ENCODE measurements around the gene PDE8A.

DNA sequence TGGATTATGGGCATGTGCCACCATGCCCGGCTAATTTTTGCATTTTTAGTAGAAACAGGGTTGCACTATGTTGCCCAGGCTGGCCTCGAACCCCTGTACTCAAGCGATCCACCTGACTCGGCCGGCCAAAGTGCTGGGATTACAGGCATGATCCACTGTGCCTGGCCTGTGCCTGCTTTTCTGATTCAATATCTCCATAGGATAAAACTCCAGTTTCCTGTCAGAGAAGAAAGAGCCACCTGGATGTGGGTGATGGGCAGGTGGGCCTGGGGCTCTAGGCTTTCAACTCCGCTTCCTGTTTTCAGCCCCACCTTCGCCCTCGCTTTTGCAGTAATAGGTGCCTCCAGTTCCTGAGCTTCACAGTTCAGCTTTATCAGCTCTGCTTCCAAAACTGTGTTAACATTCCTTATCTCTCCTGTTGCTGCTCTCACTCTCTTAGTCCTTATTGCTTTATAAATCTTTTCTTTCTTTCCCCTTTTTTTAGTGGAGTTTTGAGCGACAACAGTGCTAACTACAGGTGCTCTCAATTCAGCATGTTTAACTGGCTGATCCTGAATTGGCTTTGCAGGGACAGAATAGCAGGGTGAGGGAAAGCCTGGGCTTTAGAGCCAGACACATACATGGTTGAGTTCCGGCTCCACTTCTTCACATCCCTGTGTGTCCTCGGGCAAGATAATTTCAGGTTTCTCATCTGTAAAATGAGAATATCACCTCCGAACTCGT, 21.1 kb upstream of the PDE8A start:
- TF ChIP-seq, protein P1, sequence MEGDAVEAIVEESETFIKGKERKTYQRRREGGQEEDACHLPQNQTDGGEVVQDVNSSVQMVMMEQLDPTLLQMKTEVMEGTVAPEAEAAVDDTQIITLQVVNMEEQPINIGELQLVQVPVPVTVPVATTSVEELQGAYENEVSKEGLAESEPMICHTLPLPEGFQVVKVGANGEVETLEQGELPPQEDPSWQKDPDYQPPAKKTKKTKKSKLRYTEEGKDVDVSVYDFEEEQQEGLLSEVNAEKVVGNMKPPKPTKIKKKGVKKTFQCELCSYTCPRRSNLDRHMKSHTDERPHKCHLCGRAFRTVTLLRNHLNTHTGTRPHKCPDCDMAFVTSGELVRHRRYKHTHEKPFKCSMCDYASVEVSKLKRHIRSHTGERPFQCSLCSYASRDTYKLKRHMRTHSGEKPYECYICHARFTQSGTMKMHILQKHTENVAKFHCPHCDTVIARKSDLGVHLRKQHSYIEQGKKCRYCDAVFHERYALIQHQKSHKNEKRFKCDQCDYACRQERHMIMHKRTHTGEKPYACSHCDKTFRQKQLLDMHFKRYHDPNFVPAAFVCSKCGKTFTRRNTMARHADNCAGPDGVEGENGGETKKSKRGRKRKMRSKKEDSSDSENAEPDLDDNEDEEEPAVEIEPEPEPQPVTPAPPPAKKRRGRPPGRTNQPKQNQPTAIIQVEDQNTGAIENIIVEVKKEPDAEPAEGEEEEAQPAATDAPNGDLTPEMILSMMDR (IDR thresholded peaks at IDR 0.05): no peak
- no peak for TF ChIP-seq POLR2AphosphoS5 (IDR thresholded peaks at IDR 0.05)
